ENCODE measurements around the gene EHMT1. TPM values are rescaled to one million over a fixed set of nuclear protein-coding genes. Genes with fewer than 3 reads are reported as not detected.

EHMT1 gene
- total and polyA plus RNA-seq, 2 of the 13 experiments (the other 11 are each of a cell fraction or from before 2014, with no cell fraction given): 23.0 to 27.1 TPM

- TF ChIP-seq TRIM22 (IDR thresholded peaks at IDR 0.05) (no peak), ARID3A (IDR thresholded peaks at IDR 0.05; ENCODE audit: low read depth, low read length) (0 out of 2 replicates have a peak, but pooled peaks have one; percentile 24), ZNF282 (IDR thresholded peaks at IDR 0.05; ENCODE audit: partially characterized antibody) (no peak), ARID2 (CRISPR knock-in tag; IDR thresholded peaks at IDR 0.05; ENCODE audit: borderline replicate concordance) (no peak), ZNF513 (CRISPR knock-in tag; conservative IDR thresholded peaks at IDR 0.05) (no peak), KDM5B (CRISPR knock-in tag; IDR thresholded peaks at IDR 0.05; ENCODE audit: borderline replicate concordance) (no peak), CEBPG (CRISPR knock-in tag; IDR thresholded peaks at IDR 0.05) (peak; percentile 78), ZNF333 (CRISPR knock-in tag; IDR thresholded peaks at IDR 0.05; ENCODE audit: borderline replicate concordance) (no peak), FOSL2 (CRISPR knock-in tag; IDR thresholded peaks at IDR 0.05) (0 out of 2 replicates have a peak, but pooled peaks have one; percentile 22), GRHL1 (CRISPR knock-in tag; conservative IDR thresholded peaks at IDR 0.05) (no peak), POGK (CRISPR knock-in tag; conservative IDR thresholded peaks at IDR 0.05) (no peak), YEATS4 (CRISPR knock-in tag; IDR thresholded peaks at IDR 0.05; ENCODE audit: borderline replicate concordance) (no peak), SALL1 (CRISPR knock-in tag; IDR thresholded peaks at IDR 0.05) (0 out of 2 replicates have a peak, but pooled peaks have one; percentile 18)
Observed at GRCh38 chr9:137689745-137690529, 71.1 kb downstream of the EHMT1 start (continued).

All from HepG2 (cell line).